ENCODE data around the gene CACNA1I. TPM values are rescaled to one million over a fixed set of nuclear protein-coding genes. Genes with fewer than 3 reads are reported as not detected.

The CACNA1I gene
- polyA plus RNA-seq, 3 donors: 0.04 TPM; not detected in 2

DNA sequence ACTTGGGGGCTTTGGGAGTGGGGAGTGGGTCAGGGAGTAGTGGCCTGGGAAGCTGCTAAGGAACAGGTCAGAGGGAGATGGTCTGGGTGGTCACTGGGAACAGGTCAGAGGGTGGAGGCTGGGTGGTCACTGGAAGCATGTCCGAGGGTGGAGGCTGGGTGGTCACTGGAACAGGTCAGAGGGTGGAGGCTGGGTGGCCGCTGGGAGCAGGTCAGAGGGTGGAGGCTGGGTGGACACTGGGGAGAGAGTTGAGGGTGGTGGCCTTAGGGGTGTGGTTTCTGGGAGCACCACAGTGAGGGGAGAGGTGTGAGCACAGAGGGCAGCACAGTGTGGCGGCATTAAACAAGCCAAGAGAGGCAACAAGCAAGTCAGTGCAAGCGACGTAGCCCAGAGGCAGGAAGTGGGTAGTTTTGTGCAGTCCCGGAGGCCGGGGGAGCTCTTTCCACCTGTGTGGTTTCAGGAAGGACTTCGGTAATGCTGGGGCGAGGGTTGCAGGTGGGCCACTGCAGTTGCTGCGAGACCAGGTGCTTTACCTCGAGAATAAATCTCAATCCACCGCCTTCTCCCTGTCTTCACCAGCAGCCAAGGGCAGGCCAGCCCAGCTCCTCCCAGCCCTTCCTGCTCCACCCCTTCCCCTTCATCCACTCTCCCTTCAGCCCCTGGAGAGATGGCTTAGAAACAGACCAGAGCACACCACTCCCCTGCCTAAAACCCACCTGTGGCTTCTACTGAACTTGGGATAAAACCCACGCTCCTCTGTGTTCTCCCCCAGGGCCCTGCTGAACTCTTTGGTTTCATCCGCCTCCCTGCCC is 3.2 kb upstream of the CACNA1I start:
- Histone ChIP-seq H3K4me2 (replicated peaks; ENCODE audit: extremely low read depth, low read length, poor library complexity, severe bottlenecking) (no peak overlapping the region), H3K9me3 (replicated peaks in 1 of 2; ENCODE audit: control insufficient read depth in 1 of 2, insufficient read depth in 1 of 2, low read length in 2 of 2) (no peaks in the 10 kb centered on the region)
- intact Hi-C loops (cut with micrococcal nuclease): no loop called here

More for the DNA sequence above, 3.2 kb upstream of the CACNA1I start:
- Histone ChIP-seq H3K79me2 (ENCODE audit: insufficient read depth, low read length) (no peaks in the 10 kb centered on the region), H2AFZ (ENCODE audit: insufficient read depth, low read depth, low read length, poor library complexity, severe bottlenecking) (peak overlapping the region; percentile 29), H3K27ac (ENCODE audit: low read depth in 1 of 2, low read length in 2 of 2) (no peak overlapping the region), H3K9ac (ENCODE audit: insufficient read depth, low read length, poor library complexity, severe bottlenecking) (no peak overlapping the region), H3K27me3 (ENCODE audit: control insufficient read depth in 2 of 2, insufficient read depth in 2 of 2, low read length in 2 of 2) (peaks cover 0 to 1% of the 10 kb centered on the region in 2 donors), H4K20me1 (ENCODE audit: insufficient read depth, low read length) (no peaks in the 10 kb centered on the region), H3K4me3 (replicated peaks in 1 of 3; ENCODE audit: low read depth in 2 of 3, low read length in 3 of 3) (no peak overlapping the region), H3K36me3 (replicated peaks in 1 of 2; ENCODE audit: control insufficient read depth in 1 of 2, insufficient read depth in 2 of 2, low read length in 2 of 2) (no peaks in the 10 kb centered on the region), H3K4me1 (ENCODE audit: control insufficient read depth in 1 of 2, insufficient read depth in 2 of 2, low read length in 2 of 2) (no peaks in the 10 kb centered on the region)
- no peaks in the 10 kb centered on the region for H3K36me3 Mint-ChIP-seq
- no peak for DNase-seq
- H3K27me3 Mint-ChIP-seq (ENCODE audit: low read depth in 3 of 3): peaks cover 6 to 8% (median 7%) of the 10 kb centered on the region in 3 donors
- no peak for TF ChIP-seq CTCF (IDR thresholded peaks at IDR 0.05)
- 67% methylated on average over 6 of the region's 14 CpGs for WGBS (ENCODE audit: insufficient coverage)
- peaks cover 7% of the 10 kb centered on the region for H3K4me1 Mint-ChIP-seq
- H3K9me3 Mint-ChIP-seq: peaks cover 0 to 10% (median 5%) of the 10 kb centered on the region in 7 donors
- peak overlapping the region in 1 of 2 donors; percentile 52 for H3K4me3 Mint-ChIP-seq
- no peak overlapping the region for H3K27ac Mint-ChIP-seq
